ACHN (cell line): ENCODE results near the gene SNRPE.

Experiments used
- DNase-seq: peaks from one replicate; pipeline ENCODE4 v3.0.0-alpha.2; 2015
- in situ Hi-C: cut with HindIII; loops from 2 replicates; pipeline ENCODE4 v1.10.0; 2017; ENCODE audit warnings: low sequenced_read_pairs, low pct_ligation_motif_present, low pct_unique_long_range_greater_than_20kb

SNRPE gene

GRCh38 chr1:203871114-203871880 is 9.9 kb downstream of the SNRPE start:
- peak; percentile 81 for DNase-seq
- in situ Hi-C loops, result loop anchor here (25.0 kb wide), 1 partner anchor 266 kb away; no protein-coding TSS in a partner anchor

GRCh38 chr1:203873094-203873493 is 11.7 kb downstream of the SNRPE start:
- in situ Hi-C loops, result loop anchor here (25.0 kb wide), 1 partner anchor 264 kb away; no protein-coding TSS in a partner anchor
- no peak for DNase-seq

GRCh38 chr1:203878422-203878821 is 17.0 kb downstream of the SNRPE start:
- in situ Hi-C loops, result no loop called here
- DNase-seq, result no peak

- DNase-seq, result no peak
- in situ Hi-C loops, result no loop called here
Measured at GRCh38 chr1:203880606-203881005, 19.2 kb downstream of the SNRPE start.

- peak; percentile 51 for DNase-seq
- in situ Hi-C loops, result no loop called here
Measured at GRCh38 chr1:203888807-203889251, 27.4 kb downstream of the SNRPE start.

GRCh38 chr1:203891950-203892349 is 30.6 kb downstream of the SNRPE start:
- in situ Hi-C loops, result no loop called here
- DNase-seq, result no peak

GRCh38 chr1:203898458-203899352 is 37.3 kb downstream of the SNRPE start:
- in situ Hi-C loops, result no loop called here
- no peak for DNase-seq

- no peak for DNase-seq
- in situ Hi-C loops, result no loop called here
Measured at GRCh38 chr1:203899353-203899716, 37.9 kb downstream of the SNRPE start.

- DNase-seq, result no peak
- in situ Hi-C loops, result no loop called here
Measured at GRCh38 chr1:203899869-203900714, 38.7 kb downstream of the SNRPE start.

- in situ Hi-C loops, result no loop called here
Measured at GRCh38 chr1:203901581-203901980, 40.2 kb downstream of the SNRPE start.

GRCh38 chr1:203905275-203905674 is 43.9 kb downstream of the SNRPE start:
- no peak for DNase-seq
- in situ Hi-C loops, result no loop called here

More at GRCh38 chr1:203901581-203901980, 40.2 kb downstream of the SNRPE start:
- DNase-seq, result no peak

GRCh38 chr1:203906932-203907331 is 45.5 kb downstream of the SNRPE start:
- in situ Hi-C loops, result no loop called here
- peak; percentile 87 for DNase-seq

GRCh38 chr1:203907901-203908300 is 46.5 kb downstream of the SNRPE start:
- DNase-seq, result no peak
- in situ Hi-C loops, result no loop called here

- in situ Hi-C loops, result no loop called here
- no peak for DNase-seq
Measured at GRCh38 chr1:203911806-203912205, 50.4 kb downstream of the SNRPE start.

GRCh38 chr1:203913073-203913521 is 51.7 kb downstream of the SNRPE start:
- in situ Hi-C loops, result no loop called here
- DNase-seq, result no peak

GRCh38 chr1:203914292-203914691 is 52.9 kb downstream of the SNRPE start:
- in situ Hi-C loops, result no loop called here
- DNase-seq, result no peak

GRCh38 chr1:203915811-203916210 is 54.4 kb downstream of the SNRPE start:
- no peak for DNase-seq
- in situ Hi-C loops, result no loop called here

GRCh38 chr1:203916756-203917155 is 55.4 kb downstream of the SNRPE start:
- in situ Hi-C loops, result no loop called here
- no peak for DNase-seq
